Stimulated activated CD8-positive, alpha-beta memory T cell treated with anti-CD3 and anti-CD28 coated beads, Interleukin-2, amount 100 ng/mL, for 48 hours (primary cell): ENCODE results near the gene MPPED1.

Experiments used
- DNase-seq, 2 donors: peaks; one replicate each; pipeline ENCODE4 v3.0.0-alpha.2; 2020; ENCODE audit warnings: low read depth in 2 of 2

MPPED1 gene

DNA sequence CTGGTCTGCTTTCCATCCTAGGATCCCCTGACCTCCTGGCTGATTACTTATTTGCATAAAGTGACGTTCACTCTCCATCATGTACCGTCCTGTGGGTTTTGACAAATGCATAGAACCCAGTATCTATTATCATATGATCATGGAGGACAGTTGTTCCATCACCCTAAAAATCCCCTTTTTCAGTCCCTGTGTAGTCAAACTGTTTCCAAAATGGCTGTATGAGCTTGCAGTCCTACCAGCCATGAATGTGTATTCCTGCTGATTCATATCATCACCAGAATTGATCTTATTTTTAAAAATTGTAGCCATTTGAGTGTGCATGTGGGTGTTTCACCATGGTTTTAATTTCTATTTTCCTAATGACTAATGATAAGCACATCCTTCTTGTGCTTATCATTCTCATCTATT lies 108.8 kb downstream of the MPPED1 start:
- no peak for DNase-seq

DNA sequence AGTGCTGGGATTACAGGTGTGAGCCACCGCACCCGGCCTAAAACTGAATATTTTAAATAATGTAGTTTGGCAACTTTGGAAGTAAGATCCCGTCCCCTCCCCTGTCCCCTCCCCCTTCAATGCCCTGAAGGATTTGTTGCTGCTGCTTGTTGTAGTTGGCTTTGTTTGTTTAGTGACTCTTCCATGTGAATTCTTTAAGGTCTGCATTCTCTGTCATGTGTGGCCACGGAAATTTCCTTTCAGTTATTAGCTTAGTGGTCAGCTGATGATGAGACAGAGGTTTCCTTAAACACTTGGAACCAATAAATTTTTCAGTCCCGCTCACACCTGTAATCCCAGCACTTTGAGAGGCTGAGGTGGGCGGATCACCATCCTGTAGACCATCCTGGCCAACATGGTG lies 109.9 kb downstream of the MPPED1 start:
- DNase-seq, result no peak

DNA sequence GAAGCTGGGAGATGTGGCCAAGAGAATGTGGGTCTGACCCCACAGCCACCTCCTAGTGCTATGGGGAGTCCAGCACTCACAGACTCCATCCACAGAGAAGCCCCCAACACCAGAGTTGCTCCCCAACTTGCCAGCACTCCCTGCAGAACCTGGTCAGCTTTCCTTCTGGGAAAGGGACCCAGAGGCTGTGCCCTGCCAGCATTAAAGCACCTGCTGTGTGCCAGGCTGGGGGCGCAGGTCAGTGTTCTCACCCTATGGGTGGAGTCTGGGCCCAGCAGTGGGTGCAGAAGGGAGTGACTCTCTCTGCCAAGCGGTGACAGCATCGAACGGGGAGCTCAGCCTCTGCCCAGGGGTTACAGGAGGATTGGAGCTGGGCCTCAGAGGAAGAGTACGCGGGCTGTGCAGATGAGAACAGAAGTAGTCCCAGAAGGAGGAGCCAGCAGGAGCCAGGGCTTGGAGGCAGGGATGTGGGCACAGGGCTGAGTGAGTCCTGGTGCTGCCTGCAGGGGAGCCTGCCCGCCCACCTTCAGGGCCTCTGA lies 114.4 kb downstream of the MPPED1 start:
- DNase-seq, result no peak

DNA sequence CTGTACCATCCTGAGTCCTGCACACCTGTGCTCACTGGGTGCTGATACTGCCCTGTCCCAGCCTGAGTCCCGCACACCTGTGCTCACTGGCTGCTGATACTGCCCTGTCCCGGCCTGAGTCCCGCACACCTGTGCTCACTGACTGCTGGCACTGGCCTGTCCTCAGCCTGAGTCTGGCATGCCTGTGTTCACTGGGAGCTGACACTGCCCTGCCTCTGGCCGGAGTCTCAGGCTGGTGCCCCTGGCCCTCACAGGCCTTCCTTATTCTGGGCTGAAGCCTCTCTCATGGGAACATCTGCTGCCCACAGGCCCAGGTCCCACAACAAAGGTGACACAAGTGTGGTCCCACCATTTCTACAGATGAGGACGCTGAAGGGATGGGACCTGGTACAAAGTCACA lies 115.1 kb downstream of the MPPED1 start:
- no peak for DNase-seq

DNA sequence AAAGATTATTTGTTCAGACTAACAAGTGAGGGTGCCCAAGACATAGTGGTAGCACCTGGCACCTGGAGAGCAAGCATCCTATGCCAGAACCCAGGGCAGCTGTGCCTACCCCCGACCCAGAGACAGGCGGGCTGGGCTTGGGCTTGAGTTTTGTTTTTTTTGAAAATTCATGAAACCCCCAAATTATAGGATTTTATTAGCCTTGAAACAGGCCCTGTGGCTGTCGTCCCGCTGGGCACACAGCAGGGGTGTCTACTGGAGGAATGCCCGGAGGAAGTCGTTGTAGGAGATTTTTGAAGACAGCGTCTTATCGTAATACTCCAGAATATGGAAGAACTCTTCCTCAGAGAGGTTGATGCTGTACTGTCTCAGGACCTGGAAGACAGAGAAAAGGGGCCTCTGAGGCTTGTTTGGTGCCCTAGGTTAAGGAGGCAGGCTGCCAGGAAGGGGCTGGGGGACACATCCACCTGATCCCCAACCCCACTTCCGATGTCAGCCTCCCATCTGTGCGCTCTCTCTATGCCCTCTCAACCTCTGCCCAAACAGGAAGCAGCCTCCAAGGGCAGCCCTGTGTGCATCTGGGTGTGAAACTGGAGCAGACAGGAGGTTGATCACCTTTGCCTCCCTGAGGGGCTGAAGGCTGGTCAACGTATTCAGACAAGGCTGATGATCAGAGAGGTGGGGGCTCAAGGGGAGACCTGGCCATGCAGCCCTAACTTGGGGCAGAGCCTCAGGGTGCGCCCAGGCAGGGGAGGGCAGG lies 117.0 kb downstream of the MPPED1 start:
- no peak for DNase-seq

DNA sequence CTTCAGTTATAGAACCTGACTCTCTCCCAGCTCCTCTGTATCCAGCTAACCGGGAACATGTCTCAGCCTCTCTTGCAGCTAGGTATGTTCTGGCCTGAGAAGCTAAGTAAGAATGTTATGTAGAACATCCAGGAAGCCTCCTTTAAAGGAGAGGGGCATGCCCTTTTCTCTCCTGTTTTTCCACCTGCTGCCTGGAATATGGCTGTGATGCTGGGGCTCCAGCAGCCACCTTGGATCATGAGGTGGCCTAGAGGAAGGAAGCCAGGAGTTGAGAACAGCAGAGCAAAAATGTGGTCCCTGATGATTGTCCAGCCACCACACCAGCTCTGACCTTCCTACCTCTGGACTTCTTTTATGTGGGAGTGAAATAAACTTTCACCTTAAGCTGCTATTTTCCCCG lies 117.6 kb downstream of the MPPED1 start:
- DNase-seq, result no peak

DNA sequence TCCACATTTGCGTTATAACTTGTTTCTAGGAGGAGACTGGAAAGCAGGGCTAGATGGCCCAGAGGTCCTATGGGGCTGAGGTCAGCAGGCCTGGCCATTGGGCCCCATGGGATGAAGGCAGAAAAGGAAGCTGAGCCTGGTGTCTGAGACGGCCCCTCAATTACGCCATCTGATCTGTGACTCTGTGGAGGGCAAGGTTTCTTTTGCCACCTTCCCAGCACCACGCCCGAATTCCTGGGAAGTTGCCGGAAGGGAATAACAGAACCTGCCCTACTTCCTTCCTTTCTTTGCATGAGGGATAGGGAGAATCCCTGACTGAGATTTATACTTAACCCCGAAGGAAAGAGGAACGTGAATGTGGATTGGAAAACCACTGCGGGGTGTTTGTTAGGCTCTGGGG lies 118.1 kb downstream of the MPPED1 start:
- no peak for DNase-seq

DNA sequence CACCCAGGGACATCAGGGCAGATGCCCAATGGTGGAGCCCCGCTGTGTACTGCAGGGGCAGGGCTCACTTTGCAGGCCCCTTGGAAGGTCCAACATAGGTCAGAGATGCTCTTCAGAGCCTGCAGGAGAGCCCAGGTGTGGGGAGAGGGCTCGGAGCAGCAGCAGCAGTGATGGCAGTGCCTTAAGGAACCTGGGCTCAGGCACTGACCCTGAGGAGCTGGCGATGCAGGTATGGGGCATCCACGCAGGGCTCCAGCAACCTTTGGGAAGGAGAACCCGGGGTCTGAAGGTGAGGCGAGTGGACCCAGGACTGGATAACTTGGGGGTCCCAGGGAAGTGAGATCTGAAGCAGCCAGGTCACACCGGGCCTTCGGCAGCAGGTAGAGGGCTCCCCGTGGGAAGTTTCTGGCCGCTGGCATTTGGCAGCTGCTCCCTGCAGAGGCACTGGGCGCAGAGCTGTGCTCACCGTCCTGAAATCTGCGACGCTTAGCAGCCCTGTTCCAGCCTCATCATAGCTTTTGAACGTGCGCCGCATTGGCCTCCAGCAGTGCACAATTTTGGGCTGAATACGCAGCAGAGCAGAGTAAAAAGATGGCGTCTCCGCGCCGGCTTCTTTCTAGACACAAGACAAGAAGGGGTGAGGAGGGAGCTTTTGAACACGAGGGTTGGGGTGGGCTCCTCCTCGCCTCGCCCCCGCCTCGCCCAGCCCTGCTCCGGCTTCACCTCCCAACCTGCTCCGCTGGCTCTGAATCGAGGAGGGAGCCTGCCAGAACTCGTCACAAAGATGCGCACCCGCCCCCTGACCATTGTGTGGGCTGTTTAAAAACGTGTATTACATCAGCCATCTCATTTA lies 118.8 kb downstream of the MPPED1 start:
- no peak for DNase-seq

DNA sequence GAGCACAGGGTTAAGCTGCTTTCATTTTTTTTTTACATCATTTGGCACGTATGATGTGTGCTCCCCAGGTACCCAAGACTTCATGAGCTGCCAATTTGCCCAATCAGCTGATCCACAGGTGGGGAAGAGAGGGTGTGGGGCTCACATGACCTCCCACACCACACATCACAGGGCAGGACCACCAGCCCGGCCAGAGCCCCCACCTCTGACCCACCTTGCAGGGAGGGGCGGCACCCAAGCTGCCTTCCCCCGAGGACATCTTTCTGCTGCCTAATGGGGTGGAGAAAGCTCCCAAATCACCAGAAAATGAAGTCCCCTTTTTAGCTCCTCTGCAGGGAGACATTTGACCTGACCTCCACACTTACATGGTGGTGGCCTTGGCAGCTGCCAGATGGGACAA lies 119.8 kb downstream of the MPPED1 start:
- no peak for DNase-seq

DNA sequence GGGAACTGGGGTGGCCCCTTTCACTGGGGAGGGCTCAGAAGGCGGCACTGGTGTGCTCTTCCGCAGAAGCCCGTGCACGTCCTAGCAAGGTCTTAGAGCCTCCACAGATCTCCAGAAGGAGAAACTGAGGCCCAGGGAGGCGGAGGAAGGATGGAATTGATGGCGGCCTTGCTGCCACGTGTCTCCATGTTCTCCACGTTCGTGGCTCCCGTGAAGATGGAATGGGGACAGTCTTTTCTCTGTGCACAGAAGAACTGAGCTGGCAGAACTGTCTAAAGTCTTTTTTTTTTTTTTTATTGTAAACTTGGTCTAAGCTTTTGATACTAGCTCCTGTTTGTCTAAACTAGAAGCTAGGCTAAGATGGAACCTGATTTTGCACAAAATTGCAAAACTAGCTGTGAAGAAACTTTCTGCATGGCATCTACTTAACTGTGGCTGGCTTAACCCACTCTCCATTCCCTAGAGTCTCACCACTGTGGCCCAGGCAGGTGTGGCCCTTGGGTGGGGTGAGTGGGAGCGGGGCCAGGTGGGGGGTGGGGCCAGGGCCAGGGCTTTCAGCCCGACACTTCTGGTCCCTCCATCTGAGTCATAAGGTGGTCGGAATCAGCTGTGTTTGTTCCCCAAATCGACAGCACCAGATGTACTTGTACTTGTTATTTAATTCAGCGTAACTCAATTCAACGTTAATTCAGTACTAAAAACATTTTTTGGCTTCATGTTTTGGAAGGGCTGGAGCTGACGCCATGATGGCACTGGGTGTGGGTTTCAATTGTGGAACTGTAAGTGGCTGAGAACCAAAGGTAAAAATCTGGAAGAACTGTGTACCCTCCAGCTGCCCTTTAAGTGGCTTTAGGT lies 120.7 kb downstream of the MPPED1 start:
- DNase-seq, result no peak

DNA sequence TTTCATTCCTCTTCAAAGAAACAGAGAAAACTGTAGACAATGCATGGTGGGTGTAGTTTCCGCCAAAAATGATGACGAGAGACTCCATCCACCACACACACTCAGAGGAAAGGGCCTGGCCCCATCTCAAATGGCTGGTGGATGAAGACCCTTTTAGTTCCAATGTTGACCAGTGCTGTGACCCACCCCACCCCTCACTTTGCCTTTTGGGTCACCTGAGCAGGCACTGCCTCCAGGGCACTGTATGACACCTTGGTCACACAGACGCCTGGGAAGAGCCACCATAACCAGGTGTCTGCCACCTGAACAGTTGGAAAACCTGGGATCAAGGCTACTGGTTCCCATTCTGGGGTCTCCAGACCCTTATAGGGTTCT lies 121.3 kb downstream of the MPPED1 start:
- no peak for DNase-seq

DNA sequence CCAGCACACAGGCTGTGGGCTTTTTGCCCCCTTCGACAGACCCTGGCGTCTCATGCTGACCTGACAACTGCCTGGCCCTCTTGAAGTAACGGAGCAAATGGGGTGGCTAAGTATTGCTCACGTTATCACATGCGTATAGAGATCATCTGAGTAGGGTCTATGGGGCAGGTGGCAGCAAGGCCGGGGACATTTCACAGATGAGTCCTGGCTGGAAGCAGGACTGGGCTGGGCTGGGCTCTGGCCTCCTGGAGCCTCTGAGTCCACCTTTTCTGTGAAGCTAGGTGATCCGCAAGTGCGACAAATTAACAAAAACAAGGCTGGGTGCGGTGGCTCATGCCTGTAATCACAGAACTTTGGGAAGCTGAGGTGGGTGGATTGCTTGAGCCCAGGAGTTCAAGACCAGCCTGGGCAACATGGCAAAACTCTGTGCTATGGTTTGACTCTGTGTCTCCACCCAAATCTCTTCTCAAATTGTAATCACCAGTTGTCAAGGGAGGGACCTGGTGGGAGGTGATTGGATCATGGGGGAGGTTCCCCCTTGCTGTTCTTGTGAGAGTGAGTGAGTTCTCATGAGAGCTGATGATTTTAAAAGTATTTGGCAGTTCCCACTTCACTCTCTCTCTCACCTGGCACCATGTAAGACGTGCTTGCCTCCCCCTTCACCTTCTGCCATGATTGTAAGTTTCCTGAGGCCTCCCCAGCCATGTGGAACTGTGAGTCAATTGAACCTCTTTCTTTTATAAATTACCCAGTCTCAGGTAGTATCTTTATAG lies 122.0 kb downstream of the MPPED1 start:
- no peak for DNase-seq

DNA sequence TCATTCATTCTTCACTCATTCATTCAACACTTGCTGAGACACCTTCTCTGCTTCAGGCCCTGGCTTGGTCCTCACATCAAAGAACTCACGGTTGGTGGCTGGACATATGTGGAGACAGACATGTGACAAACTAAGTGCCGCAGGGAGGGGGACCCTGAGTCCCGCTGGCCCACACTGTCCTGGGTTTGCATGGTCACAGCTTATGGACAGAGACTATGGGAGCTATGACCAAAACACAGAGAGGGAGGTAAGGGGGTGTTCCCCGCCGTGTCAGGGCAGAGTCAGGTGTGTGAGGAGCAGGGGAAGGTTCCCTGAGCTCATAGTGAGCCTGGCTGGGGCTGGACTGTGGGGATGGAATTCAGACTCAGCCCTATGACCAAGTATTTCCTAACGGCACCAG lies 123.1 kb downstream of the MPPED1 start:
- no peak for DNase-seq

DNA sequence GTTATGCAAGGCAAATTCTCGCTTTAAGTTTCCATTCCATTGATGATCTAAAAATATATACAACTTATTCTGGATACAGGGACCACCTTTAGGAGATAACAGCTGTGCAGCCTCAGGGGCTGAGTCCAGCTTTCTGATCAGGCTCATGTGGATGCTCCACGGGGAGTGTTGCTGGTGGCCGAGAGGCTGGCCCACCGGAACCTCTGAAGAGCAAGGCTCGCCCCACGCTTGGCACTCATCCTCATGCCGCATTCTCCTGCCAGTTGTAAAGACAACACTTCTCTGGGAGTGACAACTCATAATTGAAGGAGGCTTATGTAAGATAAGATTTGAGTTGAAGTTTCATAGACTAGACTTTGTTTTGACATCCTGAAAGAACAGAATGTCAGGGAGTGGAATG lies 123.5 kb downstream of the MPPED1 start:
- no peak for DNase-seq

DNA sequence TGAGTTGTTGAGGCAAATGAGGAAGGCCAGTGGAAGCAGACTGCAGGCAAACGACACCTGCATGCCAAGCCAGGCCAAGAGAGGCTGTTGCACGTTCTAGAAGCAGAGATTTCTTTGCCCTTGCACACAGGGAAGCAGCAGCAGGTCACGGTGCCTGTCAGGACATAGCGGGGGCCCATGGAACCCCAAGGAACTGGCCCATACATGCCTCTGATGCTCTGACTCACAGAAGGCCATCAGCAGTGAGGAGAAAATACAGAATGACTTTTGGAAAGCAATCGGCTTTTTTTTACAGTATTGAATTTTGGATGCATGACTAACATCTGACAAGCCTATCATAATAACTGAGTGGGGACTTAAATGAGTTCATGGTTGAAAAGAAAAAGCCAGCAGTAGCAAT lies 123.9 kb downstream of the MPPED1 start:
- no peak for DNase-seq

DNA sequence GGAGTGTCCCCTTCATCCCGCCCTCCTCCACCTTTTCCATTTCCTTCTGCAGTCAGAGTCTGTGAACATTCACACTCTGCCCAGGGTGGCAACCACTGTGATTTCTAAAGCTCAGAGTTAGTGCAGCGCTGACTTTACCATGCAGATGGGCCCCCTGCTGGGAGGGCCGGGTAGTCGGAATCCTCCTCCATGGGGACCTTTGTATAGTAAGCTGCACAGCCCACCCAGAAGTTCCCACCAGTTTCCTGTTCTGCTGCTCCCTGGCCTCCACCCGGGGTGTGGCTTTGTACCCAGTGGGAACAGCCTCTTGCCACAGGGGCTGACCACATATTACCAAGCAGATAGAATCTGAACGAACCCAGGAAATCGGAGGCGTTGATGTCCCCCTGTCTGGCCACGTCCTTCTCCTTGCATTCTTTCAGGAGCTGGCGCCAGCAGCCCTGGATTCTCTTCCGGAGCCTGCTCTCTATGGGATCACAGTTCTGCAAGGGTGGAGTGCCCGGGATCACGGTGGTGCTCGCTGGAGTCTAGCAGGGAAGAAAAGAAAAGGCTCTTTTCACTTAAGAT lies 125.3 kb downstream of the MPPED1 start:
- no peak for DNase-seq

DNA sequence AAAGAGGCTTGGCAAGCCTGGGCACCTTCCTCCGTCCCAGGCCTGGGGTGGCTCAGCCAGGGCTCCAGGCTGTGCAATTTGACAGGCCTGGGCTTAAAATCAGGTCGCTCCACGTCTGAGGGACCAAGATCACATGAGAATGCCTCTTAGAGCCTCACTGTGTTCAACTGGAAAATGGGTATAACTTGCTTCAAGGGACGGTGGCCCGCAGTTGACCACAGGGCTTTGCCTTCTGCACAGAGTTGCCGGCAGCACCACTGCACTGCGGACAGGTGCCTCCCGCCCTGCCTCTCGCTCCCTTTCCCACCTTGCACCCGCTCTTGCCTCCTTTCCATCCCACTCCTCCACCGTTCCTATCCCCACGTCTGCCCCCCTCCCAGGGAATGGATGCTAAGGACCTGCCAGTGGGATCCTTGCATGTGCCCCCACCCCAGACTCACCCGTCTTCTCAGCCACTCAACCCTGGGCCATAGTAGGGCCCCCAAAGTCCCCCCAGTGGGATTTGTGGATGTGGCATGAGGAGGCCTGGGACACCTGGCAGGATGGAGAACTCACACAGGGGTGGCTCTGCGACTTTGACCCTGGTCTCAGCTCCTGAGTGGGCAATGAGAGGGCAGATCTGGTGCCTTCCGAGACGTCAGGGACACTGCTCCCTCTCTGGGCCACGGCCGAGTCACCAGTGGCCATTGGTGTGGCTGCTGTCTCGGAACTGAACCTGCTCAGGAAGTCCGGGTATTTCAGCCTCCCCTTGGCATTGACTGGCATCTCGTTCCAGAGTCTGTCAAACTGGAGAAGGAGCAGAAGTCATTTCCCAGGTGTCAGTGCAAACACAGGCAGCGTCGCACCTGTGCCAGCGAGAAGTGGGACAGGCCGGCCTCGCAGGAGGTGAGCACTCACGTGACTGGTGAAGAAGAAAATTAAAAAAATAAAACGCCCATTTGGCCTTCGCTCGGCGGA lies 128.0 kb downstream of the MPPED1 start:
- no peak for DNase-seq

DNA sequence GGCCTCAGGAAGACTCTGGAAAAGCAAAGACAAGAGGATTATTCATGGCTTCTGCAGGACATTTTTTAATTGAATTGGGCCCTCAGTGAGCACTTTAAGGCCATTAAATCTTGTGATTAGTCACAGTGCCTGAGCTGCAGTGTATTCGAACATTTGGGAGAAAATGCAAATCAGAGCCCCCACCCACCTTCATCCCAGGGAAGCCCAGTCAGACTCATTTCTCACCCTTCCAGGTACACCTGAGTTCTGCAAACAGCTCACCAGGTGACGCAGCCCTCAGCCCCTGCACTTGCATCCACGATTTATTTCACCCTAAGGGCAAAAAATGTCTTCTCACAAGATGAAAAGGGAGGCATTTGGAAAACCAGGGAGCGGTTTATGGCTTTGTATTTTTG lies 128.7 kb downstream of the MPPED1 start:
- DNase-seq, result no peak

DNA sequence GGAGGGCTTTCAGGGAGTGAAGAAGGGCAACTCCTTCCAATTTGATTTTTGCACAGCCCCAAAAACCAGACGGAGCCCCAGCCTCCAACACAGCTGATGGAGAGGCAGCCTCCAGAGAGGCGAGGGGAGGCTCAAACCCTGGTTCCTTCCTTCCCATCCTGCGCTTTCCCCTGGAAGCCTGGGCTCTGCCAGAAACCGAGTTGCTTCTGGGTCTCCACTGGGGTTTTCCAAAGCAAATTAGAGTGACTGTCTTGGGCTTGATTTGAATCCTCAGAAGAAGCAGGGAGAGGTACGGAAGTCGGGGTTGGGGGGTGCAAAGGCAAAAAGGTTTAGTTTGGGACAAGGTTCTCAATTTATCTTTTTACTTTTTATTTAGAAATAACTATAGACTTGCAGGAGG lies 129.2 kb downstream of the MPPED1 start:
- DNase-seq, result no peak
